GM12878 (cell line): Measurements from ENCODE around the gene RPUSD1. TPM values are rescaled to one million over a fixed set of nuclear protein-coding genes. Genes with fewer than 3 reads are reported as not detected.

Source experiments
- ATAC-seq: fragments of 200-7000 bp; cut with Tn5 transposase; 3 replicates; pipeline ENCODE4 v1.9.1; 2020; ENCODE audit warnings: mild to moderate bottlenecking, moderate library complexity
- BruUV-seq: library from RNA; stranded (reverse); fragments of 400-500 nt; replicated peaks from 2 replicates; lab custom pipeline; 2021; lab: Mats Ljungman, UMichigan
- CTCF ChIA-PET: fragments of 300-600 bp; sonication (Branson Sonifier 250); formaldehyde crosslinking; extraction: SDS; loops from one replicate; lab custom pipeline; 2021; ENCODE audit warnings: inconsistent platforms; lab: Yijun Ruan, JAX
- POLR2A ChIA-PET: fragments of 350-600 bp; formaldehyde crosslinking; extraction: SDS; loops from one replicate; lab custom pipeline; 2021; ENCODE audit warnings: inconsistent platforms; lab: Charles Lee
- RAD21 ChIA-PET: fragments of 300-600 bp; sonication (Branson Sonifier 250); formaldehyde crosslinking; loops from one replicate; lab custom pipeline; 2023; ENCODE audit warnings: antibody characterized with exemption; ENCODE audit not compliant: unreplicated experiment; lab: Charles Lee
- SMC1A ChIA-PET: fragments of 300-600 bp; sonication (Branson Sonifier 250); formaldehyde crosslinking; loops from one replicate; lab custom pipeline; 2023; ENCODE audit not compliant: unreplicated experiment, uncharacterized antibody; lab: Charles Lee
- DNase-seq: peaks from one replicate; pipeline ENCODE4 v3.0.0-alpha.2; 2011; ENCODE audit warnings: low read depth, low spot score
- FAIRE-seq: peaks from 3 replicates; lab custom pipeline; 2011; peaks lifted over from hg19 to GRCh38; lab: Jason Lieb, UNC
- H2AFZ ChIP-seq: 2 replicates; pipeline ENCODE4 v1.6.0; 2011; ENCODE audit warnings: low read depth, low read length, control low read depth; ENCODE audit not compliant: control insufficient read depth
- H3K27ac ChIP-seq: 2 replicates; pipeline ENCODE4 v1.5.1; 2011; ENCODE audit warnings: control low read depth; ENCODE audit not compliant: control insufficient read depth, insufficient read depth
- H3K27me3 ChIP-seq, 2 experiments: replicated peaks in 1 of 2; 2 replicates each; pipeline versions ENCODE4 v1.6.0 to v1.6.1; 2011; ENCODE audit warnings: low read length in 1 of 2; ENCODE audit not compliant: control insufficient read depth in 2 of 2, insufficient read depth in 2 of 2
- H3K36me3 ChIP-seq, 2 experiments: 2 replicates each; pipeline ENCODE4 v1.5.1; 2011; ENCODE audit warnings: low read length in 1 of 2; ENCODE audit not compliant: control insufficient read depth in 2 of 2, insufficient read depth in 2 of 2
- H3K4me1 ChIP-seq: 2 replicates; pipeline ENCODE4 v1.6.1; 2011; ENCODE audit warnings: mild to moderate bottlenecking, low read length, moderate library complexity, mixed read lengths; ENCODE audit not compliant: control insufficient read depth, insufficient read depth
- H3K4me2 ChIP-seq: 2 replicates; pipeline ENCODE4 v1.6.0; 2011; ENCODE audit warnings: control low read depth; ENCODE audit not compliant: control insufficient read depth, insufficient read depth
- H3K4me3 ChIP-seq: fragments of 200-600 bp; sonication (generic); 2 replicates; pipeline ENCODE4 v1.5.1; 2016
- H3K79me2 ChIP-seq: 2 replicates; pipeline ENCODE4 v1.6.0; 2011; ENCODE audit warnings: low read length; ENCODE audit not compliant: control insufficient read depth, insufficient read depth
- H3K9ac ChIP-seq: 2 replicates; pipeline ENCODE4 v1.8.0; 2011; ENCODE audit warnings: low read length, control low read depth, mixed read lengths; ENCODE audit not compliant: control insufficient read depth, insufficient read depth
- H3K9me3 ChIP-seq: replicated peaks from 3 replicates; pipeline ENCODE4 v1.5.1; 2011; ENCODE audit warnings: mild to moderate bottlenecking, low read length; ENCODE audit not compliant: control insufficient read depth, insufficient read depth
- H4K20me1 ChIP-seq: 2 replicates; pipeline ENCODE4 v1.6.0; 2011; ENCODE audit not compliant: control insufficient read depth, insufficient read depth
- CHD1 ChIP-seq: IDR thresholded peaks from 2 replicates; pipeline ENCODE4 v1.6.1; 2012; ENCODE audit warnings: low read depth, low read length, improper control_type of control experiment
- ETV6 ChIP-seq, 2 experiments: fragments of 450-650 bp in 1 of 2; IDR thresholded peaks in 1 of 2; conservative IDR thresholded peaks in 1 of 2; 2 replicates each; pipeline ENCODE4 v1.6.1; 2014; ENCODE audit warnings: antibody characterized with exemption in 1 of 2, borderline replicate concordance in 1 of 2, low read depth in 1 of 2, mild to moderate bottlenecking in 1 of 2, moderate library complexity in 1 of 2
- EZH2 ChIP-seq: IDR thresholded peaks from 2 replicates; pipeline ENCODE4 v1.6.1; 2012; ENCODE audit warnings: low read depth, mild to moderate bottlenecking, control low read depth, inconsistent platforms, low read length, borderline replicate concordance; ENCODE audit not compliant: control insufficient read depth
- FOS ChIP-seq: IDR thresholded peaks from 3 replicates; pipeline ENCODE4 v1.6.1; 2011; ENCODE audit warnings: borderline replicate concordance; ENCODE audit not compliant: insufficient read length; ENCODE audit errors: extremely low read depth
- MEF2B ChIP-seq: fragments of 450-650 bp; IDR thresholded peaks from 2 replicates; pipeline ENCODE4 v1.6.1; 2018; ENCODE audit warnings: mild to moderate bottlenecking, moderate library complexity; ENCODE audit not compliant: partially characterized antibody, poor library complexity, severe bottlenecking
- SIN3A ChIP-seq: IDR thresholded peaks from 2 replicates; pipeline ENCODE4 v1.6.1; 2012; ENCODE audit warnings: low read depth, low read length, improper control_type of control experiment
- TCF7 ChIP-seq: IDR thresholded peaks from 2 replicates; pipeline ENCODE4 v1.6.1; 2014; ENCODE audit warnings: antibody characterized with exemption, borderline replicate concordance
- WGBS: methylation state at CpG from one replicate; pipeline ENCODE4 v1.1.6; 2016; ENCODE audit warnings: low lambda C conversion rate; ENCODE audit not compliant: insufficient replicate concordance, insufficient coverage; ENCODE audit errors: missing lambda C conversion rate; 5-methylcytosine and 5-hydroxymethylcytosine counted together
- in situ Hi-C: fragments of 300-500 bp; cut with MboI; formaldehyde crosslinking; loops from 9 replicates; pipeline ENCODE4 v1.14.3; 2018; ENCODE audit warnings: mixed read lengths
- intact Hi-C: fragments of 100-400 bp; cut with micrococcal nuclease; formaldehyde crosslinking; loops from one replicate; pipeline ENCODE4 v1.14.2; 2022; ENCODE audit not compliant: unreplicated experiment
- polyA plus RNA-seq, 11 experiments: library from polyadenylated mRNA; depleted of rRNA in 4 of 11; unstranded in 6 of 11; stranded (reverse) in 5 of 11; fragments of >200 nt; fragmentation: Nextera tagmentation in 4 of 11; fragmentation: Illumina TruSeq in 1 of 11; extraction: Ambion mirVana in 4 of 11; extraction: Trizol in 1 of 11; gene quantifications; 1 replicate in 1 of 11; 2 replicates in 10 of 11; pipeline versions ENCODE4 v1.2.1 to v1.2.3, GENCODE V29; 2011 to 2016; ENCODE audit warnings: inconsistent platforms in 2 of 11, missing spikeins in 2 of 11, low read depth in 1 of 11
- total RNA-seq, 4 experiments: library from RNA; depleted of rRNA in 3 of 4; stranded (reverse); fragments of >200 nt in 3 of 4; fragmentation: Illumina TruSeq in 1 of 4; extraction: Trizol in 1 of 4; gene quantifications; 2 replicates each; pipeline versions ENCODE4 v1.2.1 to v1.2.3, GENCODE V29; 2013 to 2021
- TF ChIP-seq, protein P1 (sequence below): IDR thresholded peaks from 2 replicates; pipeline ENCODE4 v1.6.1; 2011; ENCODE audit warnings: low read depth, mild to moderate bottlenecking, low read length, moderate library complexity, borderline replicate concordance; ENCODE audit errors: extremely low read depth
- TF ChIP-seq, protein P2 (sequence below): IDR thresholded peaks from 2 replicates; pipeline ENCODE4 v1.6.1; 2012; ENCODE audit warnings: low read depth, low read length, improper control_type of control experiment
- TF ChIP-seq, protein P3 (sequence below): fragments of 150-350 bp; IDR thresholded peaks from 2 replicates; pipeline ENCODE4 v1.6.1; 2016; ENCODE audit warnings: low read depth, low read length
- TF ChIP-seq, protein P4 (sequence below): fragments of 450-650 bp; IDR thresholded peaks from 2 replicates; pipeline ENCODE4 v1.6.1; 2018; ENCODE audit warnings: mild to moderate bottlenecking, low read depth, moderate library complexity; ENCODE audit not compliant: partially characterized antibody
- TF ChIP-seq, protein P5 (sequence below): fragments of 450-650 bp; formaldehyde crosslinking; IDR thresholded peaks from 2 replicates; pipeline ENCODE4 v1.4.0; 2020; ENCODE audit warnings: mild to moderate bottlenecking, moderate library complexity

RPUSD1 gene
- total and polyA plus RNA-seq, 10 of the 15 experiments (the other 5 are each of a cell fraction or from before 2014, with no cell fraction given) = 0.55 to 49.9 (median 21.1) TPM

DNA sequence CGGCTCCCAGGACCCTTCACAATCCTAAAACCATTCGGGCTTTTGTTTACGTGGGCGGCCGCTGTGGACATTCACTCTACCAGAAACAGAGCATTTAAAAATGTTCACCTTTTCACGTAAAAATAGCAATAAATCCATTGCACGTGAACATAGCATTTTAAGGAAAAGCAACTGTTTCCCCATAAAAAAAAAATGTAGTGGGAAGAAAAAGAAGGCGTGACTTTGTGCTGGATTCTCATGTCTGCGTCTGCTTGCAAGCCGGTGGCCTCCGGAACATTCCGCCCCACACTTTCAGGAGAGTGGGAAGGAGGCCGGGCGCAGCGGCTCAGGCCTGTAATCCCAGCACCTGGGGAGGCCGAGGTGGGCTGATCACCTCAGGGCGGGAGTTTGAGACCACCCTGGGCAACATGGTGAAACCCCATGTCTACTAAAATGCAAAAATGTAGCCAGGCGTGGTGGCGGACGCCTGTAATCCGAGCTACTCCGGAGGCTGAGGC lies 25.8 kb upstream of the RPUSD1 start:
- SMC1A ChIA-PET = no interaction called here
- no peaks in the 10 kb centered on the region for H4K20me1 ChIP-seq
- no peak overlapping the region for H3K4me2 ChIP-seq
- H3K4me1 ChIP-seq = no peaks in the 10 kb centered on the region; the same call in 1 of the 2 replicates
- CTCF ChIA-PET = no interaction called here
- no peak overlapping the region for H3K27ac ChIP-seq
- H3K9me3 ChIP-seq = no peaks in the 10 kb centered on the region; the same call in 2 of the 3 replicates
- H3K9ac ChIP-seq = no peak overlapping the region
- DNase-seq (no peak), ATAC-seq (no peak), FAIRE-seq (no peak)
- in situ Hi-C loops (no loop called here), intact Hi-C loops (no loop called here)
- RAD21 ChIA-PET = no interaction called here
- no peaks in the 10 kb centered on the region; a peak in 1 of 4 replicates for H3K27me3 ChIP-seq
- 61% methylated on average over 21 of the region's 22 CpGs for WGBS
- no peaks in the 10 kb centered on the region for H3K36me3 ChIP-seq
- POLR2A ChIA-PET = no interaction called here
- no peak overlapping the region for H3K4me3 ChIP-seq
- H3K79me2 ChIP-seq = no peaks in the 10 kb centered on the region
- no TSS peak for BruUV-seq
- H2AFZ ChIP-seq = no peak overlapping the region
- TF ChIP-seq EZH2 = no peak
- no peak for TF ChIP-seq SIN3A
- TF ChIP-seq, protein P1, sequence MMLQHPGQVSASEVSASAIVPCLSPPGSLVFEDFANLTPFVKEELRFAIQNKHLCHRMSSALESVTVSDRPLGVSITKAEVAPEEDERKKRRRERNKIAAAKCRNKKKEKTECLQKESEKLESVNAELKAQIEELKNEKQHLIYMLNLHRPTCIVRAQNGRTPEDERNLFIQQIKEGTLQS = no peak
- TF ChIP-seq TCF7 = no peak
- no peak for TF ChIP-seq ETV6 (conservative IDR thresholded peaks at IDR 0.05 in 1 of 2, IDR thresholded peaks at IDR 0.05 in 1 of 2; ENCODE audit: borderline replicate concordance in 1 of 2, low read depth in 1 of 2)
- TF ChIP-seq, protein P2, sequence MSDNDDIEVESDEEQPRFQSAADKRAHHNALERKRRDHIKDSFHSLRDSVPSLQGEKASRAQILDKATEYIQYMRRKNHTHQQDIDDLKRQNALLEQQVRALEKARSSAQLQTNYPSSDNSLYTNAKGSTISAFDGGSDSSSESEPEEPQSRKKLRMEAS = no peak
- TF ChIP-seq, protein P3, sequence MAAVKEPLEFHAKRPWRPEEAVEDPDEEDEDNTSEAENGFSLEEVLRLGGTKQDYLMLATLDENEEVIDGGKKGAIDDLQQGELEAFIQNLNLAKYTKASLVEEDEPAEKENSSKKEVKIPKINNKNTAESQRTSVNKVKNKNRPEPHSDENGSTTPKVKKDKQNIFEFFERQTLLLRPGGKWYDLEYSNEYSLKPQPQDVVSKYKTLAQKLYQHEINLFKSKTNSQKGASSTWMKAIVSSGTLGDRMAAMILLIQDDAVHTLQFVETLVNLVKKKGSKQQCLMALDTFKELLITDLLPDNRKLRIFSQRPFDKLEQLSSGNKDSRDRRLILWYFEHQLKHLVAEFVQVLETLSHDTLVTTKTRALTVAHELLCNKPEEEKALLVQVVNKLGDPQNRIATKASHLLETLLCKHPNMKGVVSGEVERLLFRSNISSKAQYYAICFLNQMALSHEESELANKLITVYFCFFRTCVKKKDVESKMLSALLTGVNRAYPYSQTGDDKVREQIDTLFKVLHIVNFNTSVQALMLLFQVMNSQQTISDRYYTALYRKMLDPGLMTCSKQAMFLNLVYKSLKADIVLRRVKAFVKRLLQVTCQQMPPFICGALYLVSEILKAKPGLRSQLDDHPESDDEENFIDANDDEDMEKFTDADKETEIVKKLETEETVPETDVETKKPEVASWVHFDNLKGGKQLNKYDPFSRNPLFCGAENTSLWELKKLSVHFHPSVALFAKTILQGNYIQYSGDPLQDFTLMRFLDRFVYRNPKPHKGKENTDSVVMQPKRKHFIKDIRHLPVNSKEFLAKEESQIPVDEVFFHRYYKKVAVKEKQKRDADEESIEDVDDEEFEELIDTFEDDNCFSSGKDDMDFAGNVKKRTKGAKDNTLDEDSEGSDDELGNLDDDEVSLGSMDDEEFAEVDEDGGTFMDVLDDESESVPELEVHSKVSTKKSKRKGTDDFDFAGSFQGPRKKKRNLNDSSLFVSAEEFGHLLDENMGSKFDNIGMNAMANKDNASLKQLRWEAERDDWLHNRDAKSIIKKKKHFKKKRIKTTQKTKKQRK = no peak
- no peak for TF ChIP-seq MEF2B
- TF ChIP-seq, protein P4, sequence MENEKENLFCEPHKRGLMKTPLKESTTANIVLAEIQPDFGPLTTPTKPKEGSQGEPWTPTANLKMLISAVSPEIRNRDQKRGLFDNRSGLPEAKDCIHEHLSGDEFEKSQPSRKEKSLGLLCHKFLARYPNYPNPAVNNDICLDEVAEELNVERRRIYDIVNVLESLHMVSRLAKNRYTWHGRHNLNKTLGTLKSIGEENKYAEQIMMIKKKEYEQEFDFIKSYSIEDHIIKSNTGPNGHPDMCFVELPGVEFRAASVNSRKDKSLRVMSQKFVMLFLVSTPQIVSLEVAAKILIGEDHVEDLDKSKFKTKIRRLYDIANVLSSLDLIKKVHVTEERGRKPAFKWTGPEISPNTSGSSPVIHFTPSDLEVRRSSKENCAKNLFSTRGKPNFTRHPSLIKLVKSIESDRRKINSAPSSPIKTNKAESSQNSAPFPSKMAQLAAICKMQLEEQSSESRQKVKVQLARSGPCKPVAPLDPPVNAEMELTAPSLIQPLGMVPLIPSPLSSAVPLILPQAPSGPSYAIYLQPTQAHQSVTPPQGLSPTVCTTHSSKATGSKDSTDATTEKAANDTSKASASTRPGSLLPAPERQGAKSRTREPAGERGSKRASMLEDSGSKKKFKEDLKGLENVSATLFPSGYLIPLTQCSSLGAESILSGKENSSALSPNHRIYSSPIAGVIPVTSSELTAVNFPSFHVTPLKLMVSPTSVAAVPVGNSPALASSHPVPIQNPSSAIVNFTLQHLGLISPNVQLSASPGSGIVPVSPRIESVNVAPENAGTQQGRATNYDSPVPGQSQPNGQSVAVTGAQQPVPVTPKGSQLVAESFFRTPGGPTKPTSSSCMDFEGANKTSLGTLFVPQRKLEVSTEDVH = no peak
- no peak for TF ChIP-seq FOS
- TF ChIP-seq, protein P5, sequence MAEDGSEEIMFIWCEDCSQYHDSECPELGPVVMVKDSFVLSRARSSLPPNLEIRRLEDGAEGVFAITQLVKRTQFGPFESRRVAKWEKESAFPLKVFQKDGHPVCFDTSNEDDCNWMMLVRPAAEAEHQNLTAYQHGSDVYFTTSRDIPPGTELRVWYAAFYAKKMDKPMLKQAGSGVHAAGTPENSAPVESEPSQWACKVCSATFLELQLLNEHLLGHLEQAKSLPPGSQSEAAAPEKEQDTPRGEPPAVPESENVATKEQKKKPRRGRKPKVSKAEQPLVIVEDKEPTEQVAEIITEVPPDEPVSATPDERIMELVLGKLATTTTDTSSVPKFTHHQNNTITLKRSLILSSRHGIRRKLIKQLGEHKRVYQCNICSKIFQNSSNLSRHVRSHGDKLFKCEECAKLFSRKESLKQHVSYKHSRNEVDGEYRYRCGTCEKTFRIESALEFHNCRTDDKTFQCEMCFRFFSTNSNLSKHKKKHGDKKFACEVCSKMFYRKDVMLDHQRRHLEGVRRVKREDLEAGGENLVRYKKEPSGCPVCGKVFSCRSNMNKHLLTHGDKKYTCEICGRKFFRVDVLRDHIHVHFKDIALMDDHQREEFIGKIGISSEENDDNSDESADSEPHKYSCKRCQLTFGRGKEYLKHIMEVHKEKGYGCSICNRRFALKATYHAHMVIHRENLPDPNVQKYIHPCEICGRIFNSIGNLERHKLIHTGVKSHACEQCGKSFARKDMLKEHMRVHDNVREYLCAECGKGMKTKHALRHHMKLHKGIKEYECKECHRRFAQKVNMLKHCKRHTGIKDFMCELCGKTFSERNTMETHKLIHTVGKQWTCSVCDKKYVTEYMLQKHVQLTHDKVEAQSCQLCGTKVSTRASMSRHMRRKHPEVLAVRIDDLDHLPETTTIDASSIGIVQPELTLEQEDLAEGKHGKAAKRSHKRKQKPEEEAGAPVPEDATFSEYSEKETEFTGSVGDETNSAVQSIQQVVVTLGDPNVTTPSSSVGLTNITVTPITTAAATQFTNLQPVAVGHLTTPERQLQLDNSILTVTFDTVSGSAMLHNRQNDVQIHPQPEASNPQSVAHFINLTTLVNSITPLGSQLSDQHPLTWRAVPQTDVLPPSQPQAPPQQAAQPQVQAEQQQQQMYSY (CRISPR knock-in tag) = no peak
- no peak for TF ChIP-seq CHD1
